ENCODE measurements around the gene ASPHD2. TPM values are rescaled to one million over a fixed set of nuclear protein-coding genes. Genes with fewer than 3 reads are reported as not detected.
"Not testable (repeated sequence)": the region's sequence is repeated elsewhere in the genome, so short reads cannot be mapped to it uniquely, and the experiment has no call there.

ASPHD2 gene
- total RNA-seq, 4 donors from 2014 or later: 0.20 to 1.2 (median 0.54) TPM

DNA sequence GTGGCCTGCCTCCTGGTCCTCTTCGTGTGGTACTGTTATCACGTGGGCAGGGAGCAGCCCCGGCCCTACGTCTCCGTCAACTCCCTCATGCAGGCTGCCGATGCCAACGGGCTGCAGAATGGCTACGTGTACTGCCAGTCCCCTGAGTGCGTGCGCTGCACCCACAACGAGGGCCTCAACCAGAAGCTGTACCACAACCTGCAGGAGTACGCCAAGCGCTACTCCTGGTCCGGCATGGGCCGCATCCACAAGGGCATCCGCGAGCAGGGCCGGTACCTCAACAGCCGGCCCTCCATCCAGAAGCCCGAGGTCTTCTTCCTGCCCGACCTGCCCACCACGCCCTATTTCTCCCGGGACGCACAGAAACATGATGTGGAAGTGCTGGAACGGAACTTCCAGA lies 4.7 kb downstream of the ASPHD2 start:
- no peak overlapping the region for H3K27ac ChIP-seq
- H3K9me3 ChIP-seq: no peaks in the 10 kb centered on the region
- H3K4me1 ChIP-seq: peaks cover 0 to 7% (median 3%) of the 10 kb centered on the region in 4 donors
- TF ChIP-seq, protein P1, sequence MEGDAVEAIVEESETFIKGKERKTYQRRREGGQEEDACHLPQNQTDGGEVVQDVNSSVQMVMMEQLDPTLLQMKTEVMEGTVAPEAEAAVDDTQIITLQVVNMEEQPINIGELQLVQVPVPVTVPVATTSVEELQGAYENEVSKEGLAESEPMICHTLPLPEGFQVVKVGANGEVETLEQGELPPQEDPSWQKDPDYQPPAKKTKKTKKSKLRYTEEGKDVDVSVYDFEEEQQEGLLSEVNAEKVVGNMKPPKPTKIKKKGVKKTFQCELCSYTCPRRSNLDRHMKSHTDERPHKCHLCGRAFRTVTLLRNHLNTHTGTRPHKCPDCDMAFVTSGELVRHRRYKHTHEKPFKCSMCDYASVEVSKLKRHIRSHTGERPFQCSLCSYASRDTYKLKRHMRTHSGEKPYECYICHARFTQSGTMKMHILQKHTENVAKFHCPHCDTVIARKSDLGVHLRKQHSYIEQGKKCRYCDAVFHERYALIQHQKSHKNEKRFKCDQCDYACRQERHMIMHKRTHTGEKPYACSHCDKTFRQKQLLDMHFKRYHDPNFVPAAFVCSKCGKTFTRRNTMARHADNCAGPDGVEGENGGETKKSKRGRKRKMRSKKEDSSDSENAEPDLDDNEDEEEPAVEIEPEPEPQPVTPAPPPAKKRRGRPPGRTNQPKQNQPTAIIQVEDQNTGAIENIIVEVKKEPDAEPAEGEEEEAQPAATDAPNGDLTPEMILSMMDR (IDR thresholded peaks at IDR 0.05): no peak
- DNase-seq (ENCODE audit: low spot score in 2 of 2): no peak
- WGBS, 2 donors: 93% methylated on average over 21 to 25 of the region's 25 CpGs
- H3K36me3 ChIP-seq: no peaks in the 10 kb centered on the region
- peaks cover 0 to 4% of the 10 kb centered on the region in 2 donors for H3K27me3 ChIP-seq
- H3K4me3 ChIP-seq: no peak overlapping the region

DNA sequence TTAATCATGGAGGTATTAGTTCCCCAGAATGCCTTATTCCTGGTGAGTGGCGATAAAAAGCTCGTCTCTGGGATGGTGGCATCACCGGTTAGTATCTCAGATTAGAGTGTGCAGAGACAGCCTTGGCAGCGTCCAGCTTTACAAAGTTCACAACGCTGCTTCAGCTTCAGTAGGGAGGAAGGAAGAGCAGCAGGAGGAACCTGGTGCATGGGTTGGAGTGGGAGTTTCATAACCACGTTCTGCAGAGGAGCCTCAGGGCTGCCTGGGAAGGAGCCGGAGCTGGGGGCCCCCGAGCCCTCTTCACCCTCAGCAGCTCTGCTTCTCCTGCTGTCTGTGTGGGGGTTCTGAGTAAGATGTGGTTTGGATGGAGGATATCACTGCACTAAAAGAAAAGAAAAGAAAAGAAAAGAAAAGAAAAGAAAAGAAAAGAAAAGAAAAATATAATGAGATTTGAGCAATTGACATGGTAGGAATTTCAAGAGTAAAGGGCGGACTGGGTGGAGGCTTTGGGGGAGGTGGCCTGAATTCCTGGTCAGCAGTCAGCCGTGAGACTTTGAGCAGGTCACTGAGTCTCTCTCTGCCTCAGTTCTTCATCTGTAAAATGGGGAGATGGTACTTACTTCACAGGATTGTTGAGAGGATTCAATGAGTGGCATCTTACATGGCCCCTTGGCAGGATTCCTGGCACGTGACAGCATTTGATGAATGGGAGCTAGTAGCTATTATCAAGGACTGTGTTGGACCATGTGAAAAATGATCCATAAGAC lies 6.5 kb downstream of the ASPHD2 start:
- 68% methylated on average over 11 of the region's 11 CpGs for WGBS, 2 donors

DNA sequence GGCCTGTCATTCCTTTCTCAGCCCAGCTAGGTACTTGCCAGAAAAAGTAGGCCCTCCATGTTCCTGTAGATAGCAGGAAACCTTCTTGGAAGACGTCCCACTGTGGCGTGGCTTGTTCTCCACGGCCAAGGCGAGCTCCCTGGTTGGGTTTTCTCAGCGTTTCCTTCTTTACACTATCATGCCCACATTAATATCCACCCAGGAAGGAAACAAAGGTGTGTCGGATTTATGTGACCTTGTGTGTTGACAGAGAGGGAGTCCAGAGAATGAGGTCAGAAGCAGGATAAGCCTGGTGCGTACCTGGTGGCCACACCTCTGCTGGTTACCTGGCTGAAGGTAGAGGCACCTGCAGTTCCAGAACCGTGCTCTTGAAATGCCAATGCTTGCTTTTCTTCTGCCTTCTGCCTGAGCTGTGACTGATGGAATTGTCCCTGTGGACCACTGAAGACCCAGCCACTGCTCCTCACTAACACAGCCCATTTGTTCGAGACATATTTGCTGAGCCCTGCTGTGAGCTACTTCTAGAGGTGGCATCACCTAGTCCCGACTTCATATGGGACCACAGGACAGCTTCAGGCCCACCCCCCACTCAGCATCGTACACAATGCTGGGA lies 7.9 kb downstream of the ASPHD2 start:
- 73 to 85% methylated on average over 11 of the region's 11 CpGs for WGBS, 2 donors
- TF ChIP-seq, protein P1 (IDR thresholded peaks at IDR 0.05): no peak
- TF ChIP-seq EP300 (IDR thresholded peaks at IDR 0.05): no peak
- no peak for TF ChIP-seq POLR2A (IDR thresholded peaks at IDR 0.05)
- Histone ChIP-seq H3K27me3 (peaks cover 0 to 1% of the 10 kb centered on the region in 2 donors), H3K27ac (no peak overlapping the region), H3K4me1 (no peaks in the 10 kb centered on the region), H3K9me3 (no peaks in the 10 kb centered on the region), H3K4me3 (no peak overlapping the region), H3K36me3 (no peaks in the 10 kb centered on the region)
- DNase-seq (ENCODE audit: low spot score in 2 of 2): no peak

More for the DNA sequence above, 6.5 kb downstream of the ASPHD2 start:
- DNase-seq (ENCODE audit: low spot score in 2 of 2): no peak
- H3K9me3 ChIP-seq: no peaks in the 10 kb centered on the region
- no peaks in the 10 kb centered on the region for H3K4me1 ChIP-seq
- H3K27me3 ChIP-seq: peaks cover 0 to 4% of the 10 kb centered on the region in 2 donors
- no peak overlapping the region for H3K4me3 ChIP-seq
- no peak overlapping the region for H3K27ac ChIP-seq
- no peaks in the 10 kb centered on the region for H3K36me3 ChIP-seq
- no peak for TF ChIP-seq POLR2A (IDR thresholded peaks at IDR 0.05)
- TF ChIP-seq, protein P1 (IDR thresholded peaks at IDR 0.05): no peak

DNA sequence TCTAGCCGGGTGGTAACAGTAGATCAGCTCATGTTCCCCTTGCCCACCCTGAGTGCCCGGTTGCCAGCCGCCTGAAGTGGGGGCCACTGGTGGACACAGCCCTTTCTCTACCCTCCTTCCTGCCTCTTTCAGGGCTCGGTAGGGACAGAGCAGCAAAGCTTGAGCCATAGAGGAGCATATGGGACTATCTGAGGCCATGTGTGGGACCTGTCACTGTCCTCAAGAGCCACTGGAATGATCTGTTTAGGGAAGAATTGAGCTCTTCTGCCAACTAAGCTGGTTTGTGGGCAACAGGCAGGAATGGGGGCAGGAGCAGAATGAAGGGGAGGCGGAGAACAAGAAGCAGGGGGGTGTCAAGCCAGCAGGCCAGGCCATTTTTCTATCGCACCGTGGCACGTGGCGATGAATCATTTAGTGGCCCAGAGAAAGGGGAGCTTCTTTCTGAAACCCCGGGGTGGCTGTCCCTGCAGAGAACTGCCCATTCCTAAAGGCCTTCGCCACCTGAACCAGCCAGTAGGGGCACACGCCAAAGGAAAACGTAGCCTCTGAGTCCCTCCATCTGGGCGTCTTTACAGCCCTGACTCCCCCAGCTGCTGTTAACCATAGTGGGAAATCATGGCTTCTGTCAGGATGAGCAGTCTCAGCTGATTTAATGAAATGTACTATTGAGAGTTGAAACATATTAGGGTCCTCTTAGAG lies 8.8 kb downstream of the ASPHD2 start:
- Histone ChIP-seq H3K9me3 (no peaks in the 10 kb centered on the region), H3K4me1 (no peaks in the 10 kb centered on the region), H3K4me3 (no peak overlapping the region), H3K27me3 (no peaks in the 10 kb centered on the region), H3K36me3 (no peaks in the 10 kb centered on the region), H3K27ac (no peak overlapping the region)
- 83 to 88% methylated on average over 14 of the region's 14 CpGs for WGBS, 2 donors
- no peak for DNase-seq (ENCODE audit: low spot score in 2 of 2)
- no peak for TF ChIP-seq POLR2A (IDR thresholded peaks at IDR 0.05)
- TF ChIP-seq, protein P1 (IDR thresholded peaks at IDR 0.05): no peak
- no peak for TF ChIP-seq EP300 (IDR thresholded peaks at IDR 0.05)

DNA sequence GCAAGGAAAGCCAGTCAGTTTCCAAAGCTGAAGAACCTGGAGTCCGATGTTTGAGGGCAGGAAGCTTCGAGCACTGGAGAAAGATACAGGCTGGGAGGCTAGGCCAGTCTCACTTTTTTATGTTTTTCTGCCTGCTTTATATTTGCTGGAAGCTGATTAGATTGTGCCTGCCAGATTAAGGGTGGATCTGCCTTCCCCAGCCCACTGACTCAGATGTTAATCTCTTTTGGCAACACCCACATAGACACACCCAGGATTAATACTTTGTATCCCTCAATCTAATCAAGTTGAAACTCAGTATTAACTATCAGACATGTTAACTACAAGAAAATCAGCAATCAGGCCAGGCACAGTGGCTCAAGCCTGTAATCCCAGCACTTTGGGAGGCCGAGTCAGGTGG lies 9.7 kb downstream of the ASPHD2 start:
- H3K4me3 ChIP-seq; H3K4me1 ChIP-seq; H3K9me3 ChIP-seq; H3K36me3 ChIP-seq; DNase-seq (ENCODE audit: low spot score in 2 of 2); H3K27ac ChIP-seq; H3K27me3 ChIP-seq: not testable (repeated sequence)
- 79 to 84% methylated on average over 3 of the region's 3 CpGs for WGBS, 2 donors

Data from tibial nerve (tissue), 4 donors.